ENCODE measurements around the gene NCOA4.
"Not testable (repeated sequence)": the region's sequence is repeated elsewhere in the genome, so short reads cannot be mapped to it uniquely, and the experiment has no call there.

NCOA4 gene

DNA sequence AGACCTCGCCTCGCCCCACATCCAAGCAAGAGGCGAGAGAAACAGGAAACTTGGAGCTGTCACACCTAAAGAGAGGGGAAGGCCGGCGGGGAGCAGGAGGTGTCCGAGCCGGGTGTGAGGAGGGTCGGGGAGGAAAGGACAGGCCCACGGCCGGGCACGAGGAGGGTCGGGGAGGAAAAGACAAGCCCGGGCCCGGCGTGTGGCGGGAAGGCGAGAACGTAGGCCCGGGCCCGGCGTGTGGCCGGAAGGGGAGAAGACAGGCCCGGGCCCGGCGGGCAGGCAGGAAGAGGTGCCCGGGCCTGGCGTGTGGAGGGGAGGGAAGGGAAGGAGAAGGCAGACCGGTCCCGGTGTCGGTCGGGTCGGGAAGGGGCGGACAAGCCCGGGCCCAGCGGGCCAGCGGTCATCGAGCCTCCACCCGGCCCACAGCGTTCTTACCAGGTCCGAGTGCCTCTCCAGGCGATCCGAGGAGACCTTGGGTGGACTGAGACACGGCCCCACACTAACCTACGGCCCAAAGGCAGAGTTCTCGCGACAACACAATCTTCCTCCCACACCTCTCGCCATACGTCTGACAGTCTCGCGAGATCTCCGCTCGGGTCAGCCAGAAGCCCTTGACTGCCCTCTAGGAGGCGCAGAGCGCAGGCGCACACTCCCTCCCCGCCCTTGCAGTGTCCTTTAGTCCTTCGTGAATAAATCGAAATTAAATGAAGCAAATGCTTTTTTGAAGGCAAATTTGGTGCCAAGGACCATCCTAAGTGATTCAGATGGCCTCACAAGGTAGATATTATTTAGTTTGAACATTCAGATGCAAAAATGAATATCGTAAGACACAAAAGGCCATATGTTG is at the start of gene NCOA4:
Gene NCOA4 (minus strand): TSS at position 533 of the 847 bp plus-strand sequence. CDS start 13,943 bp downstream, outside the sequence.
- DNase-seq, result peak; percentile 60 to 69

- DNase-seq, result no peak
These were observed 49.6 kb upstream of the NCOA4 start for GRCh38 chr10:46079831-46080585.

DNA sequence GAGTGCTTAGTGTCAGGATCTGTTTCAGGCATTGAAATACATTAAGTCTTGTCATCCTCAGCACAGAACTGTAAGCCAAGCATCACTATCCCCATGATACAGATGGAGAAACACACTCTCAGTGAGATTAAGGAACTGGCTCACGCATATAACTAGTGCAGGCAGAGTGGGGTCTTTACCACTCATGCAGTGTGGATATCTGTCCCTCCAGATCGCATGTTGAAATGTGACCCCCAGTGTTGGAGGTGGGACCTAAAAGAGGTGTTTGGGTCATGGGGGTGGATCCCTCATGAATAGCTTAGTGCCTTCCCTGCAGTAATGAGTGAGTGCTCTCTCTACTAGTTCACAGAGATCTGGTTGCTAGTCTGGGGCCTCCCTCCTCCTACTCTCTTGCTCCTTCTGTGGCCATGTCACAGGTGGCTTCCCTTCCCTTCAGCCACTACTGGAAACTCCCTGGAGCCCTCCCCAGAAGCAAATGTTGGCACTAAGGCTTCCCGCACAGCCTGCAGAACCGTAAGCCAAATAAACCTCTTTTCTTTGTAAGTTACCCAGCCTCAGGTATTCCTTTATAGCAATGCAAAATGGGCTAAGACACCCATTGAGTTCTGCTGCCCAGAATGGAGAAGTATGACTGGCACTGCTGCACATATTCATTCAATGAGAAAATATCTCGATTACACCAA is 47.4 kb upstream of the NCOA4 start:
- no peak for DNase-seq

GRCh38 chr10:46077141-46077554 is 46.7 kb upstream of the NCOA4 start:
- no peak for DNase-seq

DNA sequence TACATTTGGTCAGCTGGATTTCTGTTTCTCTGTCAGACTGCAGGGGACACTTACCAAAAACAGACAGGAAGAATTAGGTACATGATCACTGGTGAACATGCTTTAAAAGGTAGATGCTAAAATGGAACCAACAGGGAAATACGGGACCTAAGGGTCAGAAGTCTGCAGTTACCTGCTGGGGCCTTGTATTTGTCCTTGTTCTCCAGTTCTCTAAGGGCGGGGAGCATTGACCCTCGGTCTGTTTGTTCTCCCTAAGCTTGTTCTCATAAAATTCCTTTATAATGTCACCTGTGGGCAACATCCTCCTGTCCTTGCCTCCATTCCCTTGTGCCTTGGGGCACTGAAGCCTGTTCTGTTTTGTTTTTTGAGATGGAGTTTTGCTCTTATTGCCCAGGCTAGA is 45.4 kb upstream of the NCOA4 start:
- no peak for DNase-seq

- no peak for DNase-seq
These were observed 43.9 kb upstream of the NCOA4 start for GRCh38 chr10:46074196-46074946.

DNA sequence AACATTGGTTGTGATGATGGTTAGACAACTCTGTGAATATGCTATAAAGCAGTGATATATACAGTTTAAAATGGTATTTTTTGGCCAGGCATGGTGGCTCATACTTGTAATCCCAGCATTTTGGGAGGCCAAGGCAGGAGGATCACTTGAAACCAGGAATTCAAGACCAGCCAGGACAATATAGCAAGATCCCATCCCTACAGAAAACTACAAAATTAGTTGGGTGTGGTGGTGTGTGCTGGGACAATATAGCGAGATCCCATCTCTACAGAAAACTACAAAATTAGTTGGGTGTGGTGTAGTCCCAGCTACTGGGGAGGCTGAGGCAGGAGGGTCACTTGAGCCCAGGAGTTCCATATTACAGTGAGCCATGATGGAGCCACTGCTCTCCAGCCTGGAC is 43.1 kb upstream of the NCOA4 start:
- DNase-seq, result no peak

DNA sequence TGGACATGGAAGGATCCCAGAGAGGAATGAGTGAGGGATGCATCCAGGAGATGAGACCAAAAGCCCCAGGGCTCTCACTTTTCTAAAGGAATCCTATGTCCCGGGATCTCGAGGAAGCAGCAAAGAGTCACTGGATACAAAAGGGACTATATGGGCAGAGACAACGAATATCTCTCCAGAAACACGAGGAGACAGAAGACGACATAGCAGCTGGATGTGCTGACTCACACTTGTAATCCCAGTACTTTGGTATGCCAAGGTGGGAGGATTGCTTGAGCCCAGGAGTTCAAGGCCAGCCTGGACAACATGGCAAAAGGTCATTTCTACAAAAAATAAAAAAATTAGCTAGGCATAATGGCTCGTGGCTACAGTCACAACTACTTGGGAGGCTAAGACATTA is 40.3 kb upstream of the NCOA4 start:
- no peak for DNase-seq

- DNase-seq, result no peak
These were observed 39.5 kb upstream of the NCOA4 start for GRCh38 chr10:46069771-46070463.

DNA sequence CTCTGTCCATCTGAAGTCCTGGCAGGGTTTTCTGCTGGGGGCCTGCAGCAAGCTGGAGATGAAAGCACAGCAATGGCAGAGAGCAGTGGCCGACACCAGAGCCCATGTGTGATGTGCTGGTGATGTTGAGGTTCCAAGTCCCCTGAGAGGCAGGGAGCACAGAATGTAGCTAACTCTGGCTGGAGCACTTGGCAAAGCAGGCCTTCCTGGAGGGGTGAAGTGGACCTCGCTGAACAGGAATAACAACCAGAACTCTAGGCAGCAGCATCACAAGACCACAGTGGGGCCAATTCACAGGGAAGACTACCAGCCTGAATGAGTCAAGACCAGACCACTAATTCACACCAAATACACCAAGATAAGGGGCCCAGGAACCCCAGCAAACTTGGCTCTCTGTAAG is 38.5 kb upstream of the NCOA4 start:
- DNase-seq, result no peak

DNA sequence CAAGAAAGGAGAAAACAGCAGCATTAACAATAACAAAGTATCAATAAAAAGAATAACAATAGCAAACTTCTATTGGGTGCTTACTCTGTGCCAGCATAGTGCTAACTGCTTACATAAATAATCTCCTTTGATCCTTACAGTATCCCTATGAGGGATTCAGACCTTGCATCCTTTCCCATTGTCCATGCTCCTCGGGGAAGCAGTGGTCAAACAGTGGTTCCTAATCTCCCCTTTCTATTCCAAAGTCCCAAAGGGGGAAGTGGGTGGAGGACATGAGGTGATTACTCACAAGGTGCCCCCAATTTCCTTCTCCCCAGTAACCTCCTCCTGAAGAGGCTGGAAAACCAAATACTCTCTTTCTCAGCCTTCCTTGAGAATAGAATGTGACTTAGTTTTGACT is 37.7 kb upstream of the NCOA4 start:
- no peak for DNase-seq

DNA sequence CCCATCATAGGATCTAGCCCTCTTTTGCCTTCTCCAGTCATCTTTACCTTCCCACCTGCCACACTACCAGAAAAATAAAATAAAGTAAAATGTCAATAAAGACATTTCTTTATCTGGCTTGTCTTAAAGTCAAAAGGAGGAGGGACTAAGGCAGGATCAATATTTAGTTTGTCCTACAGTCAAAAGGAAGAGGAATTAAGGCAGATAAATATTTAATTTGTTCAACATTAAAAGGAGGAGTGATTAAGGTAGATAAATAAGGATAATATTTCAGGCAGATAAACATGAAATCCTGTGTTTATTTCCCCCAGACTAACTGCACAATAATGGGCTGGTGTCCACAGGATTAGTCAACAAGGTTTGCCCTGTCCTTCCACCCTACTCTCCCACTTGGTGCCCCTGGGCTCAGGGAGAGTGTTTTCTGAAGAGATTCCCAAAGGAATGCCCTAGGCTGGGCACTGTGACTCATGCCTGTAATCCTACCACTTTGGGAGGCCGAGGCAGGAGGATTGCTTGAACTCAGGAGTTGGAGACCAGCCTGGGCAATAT is 33.9 kb upstream of the NCOA4 start:
- DNase-seq, result no peak

- DNase-seq, result no peak
These were observed 32.5 kb upstream of the NCOA4 start for GRCh38 chr10:46062723-46063428.

DNA sequence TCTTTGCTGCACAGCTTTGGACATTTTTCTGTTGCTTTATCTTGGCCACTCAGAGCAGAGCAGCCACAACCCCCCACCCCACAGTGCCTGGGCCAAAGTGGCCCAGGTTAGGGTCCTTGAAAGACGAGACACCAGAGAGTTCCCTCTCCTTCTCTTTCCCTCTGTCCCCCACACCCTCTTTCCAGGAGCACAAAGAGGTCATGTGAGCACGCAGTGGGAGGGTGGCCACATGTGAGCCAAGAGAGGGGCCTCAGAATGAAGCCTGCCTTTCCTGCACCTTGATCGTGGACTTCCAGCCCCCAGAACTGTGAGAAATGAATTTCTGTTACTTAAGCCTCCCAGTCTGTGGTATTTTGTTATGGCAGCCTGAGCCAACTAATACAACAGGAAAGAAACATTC is 30.3 kb upstream of the NCOA4 start:
- DNase-seq, result no peak

- DNase-seq, result not testable (repeated sequence)
These were observed 27.5 kb upstream of the NCOA4 start for GRCh38 chr10:46057927-46058326.

GRCh38 chr10:46057038-46057437 is 26.6 kb upstream of the NCOA4 start:
- DNase-seq, result no peak

DNA sequence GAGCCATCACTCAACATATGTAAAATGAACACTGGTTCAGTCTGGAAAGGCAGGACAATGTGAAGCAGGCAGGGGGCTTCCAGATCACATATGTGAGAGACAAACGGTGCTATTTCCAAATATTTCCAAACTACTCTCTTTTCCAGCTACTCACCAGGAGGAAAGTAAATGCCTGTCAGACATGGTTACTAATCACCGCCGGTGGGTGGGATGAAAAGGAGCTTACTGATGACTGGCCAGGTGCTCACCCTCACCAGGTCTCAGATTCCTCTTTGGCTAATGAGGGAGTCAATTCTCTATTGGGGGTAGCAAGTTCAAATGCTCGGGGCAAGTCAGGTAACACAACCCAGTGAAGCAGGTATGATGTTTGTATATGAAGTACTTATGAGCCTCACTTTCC is 25.3 kb upstream of the NCOA4 start:
- no peak for DNase-seq

DNA sequence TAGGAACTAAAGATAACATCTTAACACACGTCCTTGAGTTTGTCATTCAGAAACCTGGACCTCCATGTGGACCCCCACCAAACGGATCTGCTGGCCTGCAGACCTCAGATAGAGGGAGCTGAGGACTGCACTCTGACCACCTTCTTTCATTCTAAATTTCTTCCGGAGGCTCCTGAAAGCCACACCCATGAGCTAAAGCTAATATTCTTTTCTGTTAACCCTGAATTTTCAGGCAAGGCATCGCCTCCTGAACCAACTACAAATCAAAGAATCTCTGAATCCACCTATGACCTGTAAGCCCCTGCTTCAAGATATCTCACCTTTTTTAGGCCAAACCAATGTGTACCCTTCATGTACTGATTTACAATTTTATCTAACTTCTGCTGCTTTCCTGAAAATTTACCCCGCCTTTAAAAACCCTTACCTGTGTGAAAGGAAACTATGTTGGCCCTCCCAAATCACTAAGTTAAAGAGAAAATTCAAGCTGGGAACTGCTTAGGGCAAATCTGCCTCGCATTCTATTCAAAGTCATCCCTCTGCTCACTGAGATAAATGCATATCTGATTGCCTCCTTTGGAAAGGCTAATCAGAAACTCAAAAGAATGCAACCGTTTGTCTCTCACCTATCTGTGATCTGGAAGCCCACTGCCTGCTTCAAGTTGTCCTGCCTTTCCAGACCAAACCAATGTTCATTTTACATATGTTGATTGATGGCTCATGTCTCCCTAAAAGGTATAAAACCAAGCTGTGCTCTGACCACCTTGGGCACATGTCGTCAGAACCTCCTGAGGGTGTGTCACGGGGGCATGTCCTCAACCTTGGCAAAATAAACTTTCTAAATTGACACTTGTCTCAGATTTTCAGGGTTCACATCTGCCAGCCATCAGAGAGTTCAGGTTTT is 23.4 kb upstream of the NCOA4 start:
- DNase-seq, result no peak

GRCh38 chr10:46052791-46053375 is 22.5 kb upstream of the NCOA4 start:
- no peak for DNase-seq

All from NCI-H1930 (cell line).